Gastrocnemius medialis (tissue), 4 donors: Measurements from ENCODE around the gene NT5DC3.

ENCODE experiments used
- POLR2A ChIP-seq, 2 donors: fragments of 450-650 bp; IDR thresholded peaks; one replicate each; pipeline ENCODE4 v1.6.1; 2017; ENCODE audit warnings: antibody characterized with exemption in 2 of 2, mild to moderate bottlenecking in 2 of 2, moderate library complexity in 2 of 2
- TF ChIP-seq, protein P1 (sequence below), 5 experiments: fragments of 450-650 bp in 3 of 5; fragments of 200-600 bp in 2 of 5; sonication (generic) in 2 of 5; IDR thresholded peaks in 4 of 5; conservative IDR thresholded peaks in 1 of 5; 1 replicate in 4 of 5; 2 replicates in 1 of 5; pipeline ENCODE4 v1.5.1; 2016 to 2019; ENCODE audit warnings: antibody characterized with exemption in 5 of 5, mild to moderate bottlenecking in 3 of 5, moderate library complexity in 3 of 5

- TF ChIP-seq, protein P1, sequence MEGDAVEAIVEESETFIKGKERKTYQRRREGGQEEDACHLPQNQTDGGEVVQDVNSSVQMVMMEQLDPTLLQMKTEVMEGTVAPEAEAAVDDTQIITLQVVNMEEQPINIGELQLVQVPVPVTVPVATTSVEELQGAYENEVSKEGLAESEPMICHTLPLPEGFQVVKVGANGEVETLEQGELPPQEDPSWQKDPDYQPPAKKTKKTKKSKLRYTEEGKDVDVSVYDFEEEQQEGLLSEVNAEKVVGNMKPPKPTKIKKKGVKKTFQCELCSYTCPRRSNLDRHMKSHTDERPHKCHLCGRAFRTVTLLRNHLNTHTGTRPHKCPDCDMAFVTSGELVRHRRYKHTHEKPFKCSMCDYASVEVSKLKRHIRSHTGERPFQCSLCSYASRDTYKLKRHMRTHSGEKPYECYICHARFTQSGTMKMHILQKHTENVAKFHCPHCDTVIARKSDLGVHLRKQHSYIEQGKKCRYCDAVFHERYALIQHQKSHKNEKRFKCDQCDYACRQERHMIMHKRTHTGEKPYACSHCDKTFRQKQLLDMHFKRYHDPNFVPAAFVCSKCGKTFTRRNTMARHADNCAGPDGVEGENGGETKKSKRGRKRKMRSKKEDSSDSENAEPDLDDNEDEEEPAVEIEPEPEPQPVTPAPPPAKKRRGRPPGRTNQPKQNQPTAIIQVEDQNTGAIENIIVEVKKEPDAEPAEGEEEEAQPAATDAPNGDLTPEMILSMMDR (IDR thresholded peaks at IDR 0.05 in 4 of 5, conservative IDR thresholded peaks at IDR 0.05 in 1 of 5), result no peak
- no peak for TF ChIP-seq POLR2A (IDR thresholded peaks at IDR 0.05)
Measured at GRCh38 chr12:103838254-103838914, 2.6 kb downstream of the NT5DC3 start.
